ENCODE measurements around the gene DHX15.

DNA sequence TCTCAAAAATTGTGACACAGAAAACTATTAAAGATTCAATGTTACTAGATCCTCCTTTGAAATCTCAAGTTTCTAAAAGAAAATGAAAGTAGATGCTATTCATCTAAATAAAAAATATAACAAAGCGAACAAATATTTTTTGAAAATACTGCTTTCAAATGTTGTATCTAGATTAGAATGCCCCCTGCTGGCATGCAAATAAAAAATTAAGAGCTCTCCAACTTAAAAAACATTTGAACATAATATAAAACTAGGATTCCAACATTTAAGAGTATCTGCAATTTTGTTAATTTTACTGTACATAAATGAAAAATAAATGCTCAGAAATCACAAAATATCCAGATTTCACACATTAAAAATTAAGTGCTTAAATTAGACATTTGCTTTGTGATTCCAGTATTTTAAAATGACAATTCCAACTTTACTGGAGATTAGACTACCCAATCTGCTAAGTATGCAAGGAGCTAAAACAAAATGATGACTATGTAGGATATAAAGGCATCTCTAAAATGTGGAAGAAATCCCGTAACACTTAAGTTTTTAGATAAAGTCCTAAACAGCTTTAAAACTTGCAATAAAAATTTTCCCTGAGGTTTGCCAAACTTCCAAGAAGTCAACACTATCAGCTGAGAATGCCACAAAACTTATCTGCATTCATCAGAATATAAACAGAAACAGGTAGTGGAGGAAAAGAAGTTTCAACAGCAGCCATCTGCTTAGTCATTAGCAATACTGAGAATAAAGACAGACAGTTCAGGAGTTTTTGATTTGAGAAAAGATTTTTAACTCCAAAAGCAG is 32.7 kb downstream of the DHX15 start:
- TF ChIP-seq, protein P1, sequence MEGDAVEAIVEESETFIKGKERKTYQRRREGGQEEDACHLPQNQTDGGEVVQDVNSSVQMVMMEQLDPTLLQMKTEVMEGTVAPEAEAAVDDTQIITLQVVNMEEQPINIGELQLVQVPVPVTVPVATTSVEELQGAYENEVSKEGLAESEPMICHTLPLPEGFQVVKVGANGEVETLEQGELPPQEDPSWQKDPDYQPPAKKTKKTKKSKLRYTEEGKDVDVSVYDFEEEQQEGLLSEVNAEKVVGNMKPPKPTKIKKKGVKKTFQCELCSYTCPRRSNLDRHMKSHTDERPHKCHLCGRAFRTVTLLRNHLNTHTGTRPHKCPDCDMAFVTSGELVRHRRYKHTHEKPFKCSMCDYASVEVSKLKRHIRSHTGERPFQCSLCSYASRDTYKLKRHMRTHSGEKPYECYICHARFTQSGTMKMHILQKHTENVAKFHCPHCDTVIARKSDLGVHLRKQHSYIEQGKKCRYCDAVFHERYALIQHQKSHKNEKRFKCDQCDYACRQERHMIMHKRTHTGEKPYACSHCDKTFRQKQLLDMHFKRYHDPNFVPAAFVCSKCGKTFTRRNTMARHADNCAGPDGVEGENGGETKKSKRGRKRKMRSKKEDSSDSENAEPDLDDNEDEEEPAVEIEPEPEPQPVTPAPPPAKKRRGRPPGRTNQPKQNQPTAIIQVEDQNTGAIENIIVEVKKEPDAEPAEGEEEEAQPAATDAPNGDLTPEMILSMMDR (IDR thresholded peaks at IDR 0.05; ENCODE audit: control extremely low read depth in 1 of 3, insufficient read depth in 1 of 3, low read depth in 1 of 3, low read length in 3 of 3) = no peak
- TF ChIP-seq NANOG (IDR thresholded peaks at IDR 0.05; ENCODE audit: insufficient read depth, low read depth, low read length, poor library complexity, severe bottlenecking) = no peak
- no peak for TF ChIP-seq EZH2 (IDR thresholded peaks at IDR 0.05; ENCODE audit: low read depth, low read length, severe bottlenecking)
- TF ChIP-seq RAD21 (IDR thresholded peaks at IDR 0.05 in 1 of 2, conservative IDR thresholded peaks at IDR 0.05 in 1 of 2; ENCODE audit: low read depth in 2 of 2, low read length in 2 of 2) = no peak
